ENCODE measurements around the gene CHST8. TPM values are rescaled to one million over a fixed set of nuclear protein-coding genes. Genes with fewer than 3 reads are reported as not detected.

The CHST8 gene
- total RNA-seq, 2 donors from 2014 or later, result 0.43 TPM; not detected in 1

GRCh38 chr19:33673996-33674625 lies 52.4 kb downstream of the CHST8 start:
- no peak overlapping the region for H3K4me3 ChIP-seq
- peak; percentile 36 for DNase-seq (ENCODE audit: low spot score)
- no peaks in the 10 kb centered on the region for H3K27me3 ChIP-seq
- no peaks in the 10 kb centered on the region for H3K36me3 ChIP-seq
- TF ChIP-seq CTCF (IDR thresholded peaks at IDR 0.05), result no peak
- no peaks in the 10 kb centered on the region for H3K4me1 ChIP-seq
- H3K27ac ChIP-seq, result no peak overlapping the region
- H3K9me3 ChIP-seq, result no peaks in the 10 kb centered on the region

DNA sequence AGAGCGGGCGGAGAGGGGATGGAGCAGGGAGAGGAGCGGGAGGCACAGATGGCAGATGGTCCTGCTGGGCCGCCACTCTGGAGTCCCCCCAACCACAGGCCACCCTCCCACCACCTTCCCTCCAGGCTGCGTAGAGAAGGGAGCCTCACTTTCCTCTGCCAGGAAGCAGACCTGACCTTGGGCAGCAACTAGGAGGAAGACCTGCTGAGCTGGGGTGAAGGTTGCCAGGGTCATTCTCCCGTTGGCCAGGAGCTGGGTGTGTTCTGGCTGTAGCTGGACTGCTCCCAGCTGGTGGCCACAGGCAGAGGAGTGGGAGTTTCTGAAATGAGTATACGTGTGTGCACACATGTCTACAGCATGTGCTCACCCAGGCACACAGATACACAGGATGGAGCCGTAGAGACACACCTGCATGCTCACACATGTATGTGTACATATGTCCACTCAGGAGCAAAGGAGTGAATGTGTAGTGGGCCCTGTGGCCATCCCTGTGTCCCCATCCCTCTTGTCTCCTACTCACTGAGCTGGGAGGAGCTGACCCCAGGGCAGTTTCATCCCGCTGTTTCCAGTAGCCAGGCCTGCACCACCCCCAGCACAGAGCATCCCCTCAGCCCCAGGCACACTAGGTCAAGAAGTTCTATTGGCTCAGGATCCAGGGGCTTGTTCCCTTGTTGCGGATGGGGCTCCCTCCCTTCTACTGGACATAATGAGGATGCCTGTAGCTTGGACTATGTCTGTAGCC lies 53.0 kb downstream of the CHST8 start:
- peak; percentile 50 for DNase-seq (ENCODE audit: low spot score)

GRCh38 chr19:33675501-33676124 lies 53.9 kb downstream of the CHST8 start:
- Histone ChIP-seq H3K4me3 (no peak overlapping the region), H3K27ac (no peak overlapping the region), H3K4me1 (no peaks in the 10 kb centered on the region), H3K36me3 (no peaks in the 10 kb centered on the region), H3K27me3 (no peaks in the 10 kb centered on the region), H3K9me3 (no peaks in the 10 kb centered on the region)
- no peak for TF ChIP-seq CTCF (IDR thresholded peaks at IDR 0.05)
- DNase-seq (ENCODE audit: low spot score), result peak; percentile 44

More for the DNA sequence above, 53.0 kb downstream of the CHST8 start:
- H3K27ac ChIP-seq, result no peak overlapping the region
- no peak for TF ChIP-seq CTCF (IDR thresholded peaks at IDR 0.05)
- no peaks in the 10 kb centered on the region for H3K36me3 ChIP-seq
- H3K27me3 ChIP-seq, result no peaks in the 10 kb centered on the region
- H3K4me3 ChIP-seq, result no peak overlapping the region
- H3K9me3 ChIP-seq, result no peaks in the 10 kb centered on the region
- no peaks in the 10 kb centered on the region for H3K4me1 ChIP-seq

- H3K27ac ChIP-seq, result no peak overlapping the region
- no peaks in the 10 kb centered on the region for H3K36me3 ChIP-seq
- H3K4me1 ChIP-seq, result no peaks in the 10 kb centered on the region
- no peaks in the 10 kb centered on the region for H3K27me3 ChIP-seq
- no peak overlapping the region for H3K4me3 ChIP-seq
- no peak for DNase-seq (ENCODE audit: low spot score)
- TF ChIP-seq CTCF (IDR thresholded peaks at IDR 0.05), result no peak
- no peaks in the 10 kb centered on the region for H3K9me3 ChIP-seq
Observed at GRCh38 chr19:33676999-33677665, 55.4 kb downstream of the CHST8 start.

DNA sequence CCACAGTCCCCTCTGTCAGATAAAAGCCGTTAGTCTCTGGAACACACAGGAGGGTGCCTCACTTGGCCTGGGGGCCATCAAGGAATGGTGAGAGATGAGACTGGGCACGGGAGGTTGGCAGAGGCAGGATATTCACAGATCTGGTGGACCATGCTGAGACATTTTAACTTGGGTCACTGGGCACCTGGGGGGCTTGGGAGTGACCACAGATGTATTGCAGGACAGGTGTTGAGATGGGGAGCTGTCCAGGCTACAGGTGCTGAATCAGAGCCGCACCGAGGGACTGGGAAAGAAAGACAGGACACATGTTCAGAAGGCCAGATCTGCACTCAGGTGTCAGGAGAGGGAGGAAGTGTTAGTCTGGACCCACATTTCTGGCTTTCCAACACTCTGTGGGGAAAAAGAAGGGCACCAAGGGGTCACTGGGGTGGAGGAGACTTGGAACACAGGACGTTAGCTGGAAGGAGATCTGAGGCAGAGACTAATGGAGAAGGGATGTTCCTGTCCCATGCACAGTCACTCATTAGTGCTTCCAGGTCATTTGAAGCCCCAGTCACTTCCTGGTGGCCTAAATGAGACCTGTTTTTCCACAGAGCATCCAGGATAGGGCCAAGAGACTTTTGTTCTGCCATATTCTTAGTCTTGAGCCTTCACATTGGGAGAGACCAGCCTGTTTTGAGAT lies 56.1 kb downstream of the CHST8 start:
- no peaks in the 10 kb centered on the region for H3K27me3 ChIP-seq
- no peak overlapping the region for H3K27ac ChIP-seq
- no peaks in the 10 kb centered on the region for H3K36me3 ChIP-seq
- no peaks in the 10 kb centered on the region for H3K9me3 ChIP-seq
- no peak for DNase-seq (ENCODE audit: low spot score)
- no peaks in the 10 kb centered on the region for H3K4me1 ChIP-seq
- no peak for TF ChIP-seq CTCF (IDR thresholded peaks at IDR 0.05)
- H3K4me3 ChIP-seq, result no peak overlapping the region
